OCI-LY1 (cell line): ENCODE data around the gene TJP1.
"Not testable (repeated sequence)": the region's sequence is repeated elsewhere in the genome, so short reads cannot be mapped to it uniquely, and the experiment has no call there.

Source experiments
- H2AFZ ChIP-seq: fragments of 200-600 bp; sonication (generic), shearing (Covaris generic); 2 replicates; pipeline ENCODE4 v1.6.0; 2014; ENCODE audit warnings: antibody characterized with exemption, mild to moderate bottlenecking, low read length
- H3F3A ChIP-seq: fragments of 200-600 bp; sonication (generic), shearing (Covaris generic); 2 replicates; pipeline ENCODE4 v1.6.0; 2014; ENCODE audit warnings: mild to moderate bottlenecking, antibody characterized with exemption, low read length, moderate library complexity; ENCODE audit not compliant: insufficient read depth
- H3K27ac ChIP-seq: fragments of 200-600 bp; sonication (generic); 2 replicates; pipeline ENCODE4 v1.5.1; 2014; ENCODE audit warnings: low read length, mixed run types, mild to moderate bottlenecking, low read depth; ENCODE audit not compliant: poor library complexity, severe bottlenecking
- H3K27me3 ChIP-seq: fragments of 200-600 bp; sonication (generic); 2 replicates; pipeline ENCODE4 v1.6.0; 2014; ENCODE audit warnings: antibody characterized with exemption, mild to moderate bottlenecking, low read length, moderate library complexity; ENCODE audit not compliant: insufficient read depth
- H3K36me3 ChIP-seq: fragments of 200-600 bp; sonication (generic); 2 replicates; pipeline ENCODE4 v1.6.1; 2014; ENCODE audit warnings: mild to moderate bottlenecking, antibody characterized with exemption, low read length, moderate library complexity, mixed read lengths; ENCODE audit not compliant: insufficient read depth
- H3K4me1 ChIP-seq: fragments of 200-600 bp; sonication (generic); 2 replicates; pipeline ENCODE4 v1.5.1; 2014; ENCODE audit warnings: mild to moderate bottlenecking, low read length, moderate library complexity; ENCODE audit not compliant: insufficient read depth, severe bottlenecking
- H3K4me2 ChIP-seq: fragments of 200-600 bp; sonication (generic), shearing (Covaris generic); 2 replicates; pipeline ENCODE4 v1.6.1; 2014; ENCODE audit warnings: low read length
- H3K4me3 ChIP-seq: fragments of 200-600 bp; sonication (generic); 2 replicates; pipeline ENCODE4 v1.5.1; 2014; ENCODE audit warnings: low read length, low read depth, mild to moderate bottlenecking, mixed read lengths; ENCODE audit not compliant: poor library complexity, severe bottlenecking
- H3K79me2 ChIP-seq: fragments of 200-600 bp; shearing (Covaris generic); 2 replicates; pipeline ENCODE4 v1.6.1; 2016; ENCODE audit warnings: mixed run types, low read length, mixed read lengths; ENCODE audit not compliant: insufficient read depth
- H3K9ac ChIP-seq: fragments of 200-600 bp; sonication (generic), shearing (Covaris generic); 2 replicates; pipeline ENCODE4 v1.6.1; 2014; ENCODE audit warnings: mild to moderate bottlenecking, low read length, mixed read lengths
- H3K9me2 ChIP-seq: fragments of 200-600 bp; sonication (generic), shearing (Covaris generic); 2 replicates; pipeline ENCODE4 v1.6.1; 2014; ENCODE audit warnings: low read depth, mild to moderate bottlenecking, low read length, mixed read lengths
- H3K9me3 ChIP-seq: fragments of 200-600 bp; shearing (Covaris generic); 2 replicates; pipeline ENCODE4 v1.6.1; 2014; ENCODE audit warnings: low read length, mixed read lengths
- H4K20me1 ChIP-seq: fragments of 200-600 bp; sonication (generic), shearing (Covaris generic); 2 replicates; pipeline ENCODE4 v1.6.0; 2016; ENCODE audit warnings: mild to moderate bottlenecking, low read length; ENCODE audit not compliant: insufficient read depth
- CTCF ChIP-seq: fragments of 200-600 bp; sonication (generic), shearing (Covaris generic); IDR thresholded peaks from 2 replicates; pipeline ENCODE4 v1.5.1; 2017; ENCODE audit warnings: mild to moderate bottlenecking, antibody characterized with exemption, low read length, moderate library complexity, mixed read lengths
- EZH2 ChIP-seq: fragments of 200-600 bp; sonication (generic), shearing (Covaris generic); IDR thresholded peaks from 2 replicates; pipeline ENCODE4 v1.8.0; 2017; ENCODE audit warnings: borderline replicate concordance, mixed run types, mild to moderate bottlenecking, antibody characterized with exemption, low read length, moderate library complexity, mixed read lengths

TJP1 gene

GRCh38 chr15:29664406-29664805 is 157.9 kb downstream of the TJP1 start:
- Histone ChIP-seq H3K9me3 (no peaks in the 10 kb centered on the region), H3K4me3 (no peak overlapping the region), H3K4me1 (no peaks in the 10 kb centered on the region), H3K27ac (no peak overlapping the region), H3K4me2 (no peak overlapping the region), H3K9me2 (no peaks in the 10 kb centered on the region), H4K20me1 (no peaks in the 10 kb centered on the region), H3K79me2 (no peaks in the 10 kb centered on the region), H3K9ac (no peak overlapping the region), H2AFZ (no peak overlapping the region), H3K36me3 (no peaks in the 10 kb centered on the region), H3F3A (no peaks in the 10 kb centered on the region), H3K27me3 (no peaks in the 10 kb centered on the region)
- no peak for TF ChIP-seq CTCF
- no peak for TF ChIP-seq EZH2

DNA sequence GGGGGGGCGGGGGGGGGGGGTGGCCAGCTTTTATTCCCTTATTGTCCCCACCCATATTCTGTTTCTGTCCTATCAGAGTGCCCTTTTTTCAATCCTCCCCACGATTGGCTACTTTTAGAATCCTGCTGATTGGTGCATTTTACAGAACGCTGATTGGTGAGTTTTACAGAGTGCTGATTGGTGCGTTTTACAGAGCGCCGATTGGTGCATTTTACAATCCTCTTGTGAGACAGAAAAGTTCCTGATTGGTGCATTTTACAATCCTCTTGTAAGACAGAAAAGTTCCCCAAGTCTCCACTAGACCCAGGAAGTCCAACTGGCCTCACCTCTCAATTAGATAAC is 164.8 kb downstream of the TJP1 start:
- H3K36me3 ChIP-seq, H2AFZ ChIP-seq, H3K4me3 ChIP-seq, H3K79me2 ChIP-seq, H3F3A ChIP-seq, H4K20me1 ChIP-seq, H3K4me1 ChIP-seq, H3K4me2 ChIP-seq, H3K9ac ChIP-seq, H3K27me3 ChIP-seq, H3K27ac ChIP-seq, H3K9me2 ChIP-seq, H3K9me3 ChIP-seq: not testable (repeated sequence)

DNA sequence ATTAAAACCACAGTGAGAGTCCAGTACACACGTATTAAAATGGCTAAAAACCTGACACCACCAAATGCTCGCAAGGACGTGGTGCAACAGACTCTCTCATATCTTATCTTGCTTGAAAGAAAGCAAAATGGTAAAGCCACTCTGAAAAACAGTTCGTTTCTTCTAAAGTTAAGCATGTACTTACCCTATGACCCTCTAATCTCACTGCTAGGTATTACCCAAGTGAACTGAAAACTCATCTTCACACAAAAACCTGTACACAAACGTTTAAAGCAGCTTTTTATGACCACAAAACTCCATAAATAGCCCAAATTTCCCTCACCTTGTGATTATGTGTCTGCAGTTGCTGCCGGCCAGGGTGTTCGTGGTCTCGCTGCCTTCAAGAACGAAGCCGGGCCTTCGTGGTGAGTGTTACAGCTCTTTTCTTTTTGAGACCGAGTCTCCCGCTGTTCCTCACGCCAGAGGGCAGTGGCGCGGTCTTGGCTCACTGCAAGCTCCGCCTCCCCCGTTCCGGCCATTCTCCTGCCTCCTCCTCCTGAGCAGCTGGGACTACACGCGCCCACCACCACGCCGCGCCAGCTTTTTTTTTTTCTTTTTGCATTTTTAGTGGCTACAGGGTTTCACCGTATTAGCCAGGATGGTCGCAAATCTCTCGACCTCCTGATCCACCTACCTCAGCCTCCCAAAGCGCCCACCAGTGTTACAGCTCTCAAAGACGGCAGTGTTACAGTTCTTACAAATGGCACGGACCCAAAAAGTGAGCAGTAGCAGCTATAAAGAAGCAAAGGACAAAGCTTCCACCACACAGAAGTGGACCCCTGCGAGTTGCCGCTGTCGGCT is 165.4 kb downstream of the TJP1 start:
- H3K9ac ChIP-seq = no peak overlapping the region
- no peaks in the 10 kb centered on the region for H3K9me2 ChIP-seq
- H2AFZ ChIP-seq = no peak overlapping the region
- no peaks in the 10 kb centered on the region for H3K27me3 ChIP-seq
- H3K4me3 ChIP-seq = no peak overlapping the region
- H3K4me1 ChIP-seq = no peaks in the 10 kb centered on the region
- no peaks in the 10 kb centered on the region for H3K36me3 ChIP-seq
- TF ChIP-seq CTCF (no peak), EZH2 (no peak)
- no peak overlapping the region for H3K27ac ChIP-seq
- H4K20me1 ChIP-seq = no peaks in the 10 kb centered on the region
- H3K9me3 ChIP-seq = no peaks in the 10 kb centered on the region
- no peaks in the 10 kb centered on the region for H3F3A ChIP-seq
- H3K4me2 ChIP-seq = no peak overlapping the region
- no peaks in the 10 kb centered on the region for H3K79me2 ChIP-seq

DNA sequence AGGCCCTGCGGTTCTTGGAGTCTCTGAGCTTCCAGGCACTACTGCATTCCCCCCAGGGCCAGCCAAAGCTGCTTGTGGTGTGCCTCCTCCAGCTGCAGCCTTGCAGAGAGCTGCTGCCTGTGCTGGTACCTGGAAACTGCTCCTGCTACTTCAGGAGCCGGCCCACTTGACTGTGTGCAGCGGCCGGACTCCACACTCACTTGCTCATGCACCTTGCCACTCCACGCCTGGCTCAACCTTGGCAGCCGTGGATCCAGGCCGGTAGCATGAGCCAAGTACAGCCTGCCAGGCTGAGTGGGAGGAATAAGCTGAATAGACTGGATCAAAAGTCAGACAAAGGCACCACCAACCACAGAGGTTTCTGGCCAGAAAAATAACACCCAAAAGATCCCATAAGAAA is 169.7 kb downstream of the TJP1 start:
- Histone ChIP-seq H3F3A (no peaks in the 10 kb centered on the region), H3K9me3 (no peaks in the 10 kb centered on the region), H3K9me2 (no peaks in the 10 kb centered on the region), H3K36me3 (no peaks in the 10 kb centered on the region; the same call in 1 of the 2 replicates), H3K9ac (no peak overlapping the region), H2AFZ (no peak overlapping the region), H3K79me2 (no peaks in the 10 kb centered on the region), H3K4me1 (no peaks in the 10 kb centered on the region), H4K20me1 (no peaks in the 10 kb centered on the region), H3K27me3 (no peaks in the 10 kb centered on the region), H3K4me2 (no peak overlapping the region), H3K4me3 (no peak overlapping the region), H3K27ac (no peak overlapping the region)
- TF ChIP-seq EZH2 = no peak
- no peak for TF ChIP-seq CTCF
